H1 (cell line): ENCODE results near the gene AHR.

Experiments used
- CBX8 ChIP-seq: fragments of 300-800, 300-1000 bp; sonication (generic); IDR thresholded peaks from 2 replicates; pipeline ENCODE4 v1.7.1; 2016; ENCODE audit warnings: low read depth, low read length, borderline replicate concordance
- CREB1 ChIP-seq: IDR thresholded peaks from 2 replicates; pipeline ENCODE4 v1.6.1; 2012; ENCODE audit warnings: inconsistent platforms
- CTCF ChIP-seq, 3 experiments: IDR thresholded peaks; 1 replicate in 2 of 3; 2 replicates in 1 of 3; pipeline versions ENCODE4 v1.5.1 to v1.6.1; 2011; ENCODE audit warnings: low read length in 3 of 3, mild to moderate bottlenecking in 3 of 3, inconsistent platforms in 2 of 3, low read depth in 1 of 3, moderate library complexity in 1 of 3; ENCODE audit not compliant: insufficient read depth in 1 of 3; ENCODE audit errors: control extremely low read depth in 1 of 3
- MAX ChIP-seq: IDR thresholded peaks from 2 replicates; pipeline ENCODE4 v1.6.1; 2012; ENCODE audit warnings: inconsistent platforms
- POLR2A ChIP-seq, 2 experiments: IDR thresholded peaks; 1 replicate in 1 of 2; 2 replicates in 1 of 2; pipeline ENCODE4 v1.6.1; 2011; ENCODE audit warnings: low read depth in 2 of 2, low read length in 2 of 2, mild to moderate bottlenecking in 2 of 2; ENCODE audit errors: control extremely low read depth in 1 of 2
- POLR2AphosphoS5 ChIP-seq: IDR thresholded peaks from 2 replicates; pipeline ENCODE4 v1.6.1; 2011; ENCODE audit warnings: low read depth, low read length
- RFX5 ChIP-seq: IDR thresholded peaks from 2 replicates; pipeline ENCODE4 v1.6.1; 2011; ENCODE audit warnings: low read depth, low read length, improper control_type of control experiment, borderline replicate concordance
- YY1 ChIP-seq: IDR thresholded peaks from 2 replicates; pipeline ENCODE4 v1.6.1; 2011; ENCODE audit warnings: low read depth, mild to moderate bottlenecking, low read length

GRCh38 chr7:17342756-17343155 is 44.3 kb downstream of the AHR start:
- TF ChIP-seq CBX8 (no peak), CTCF (IDR thresholded peaks at IDR 0.05; ENCODE audit: control extremely low read depth in 1 of 3, insufficient read depth in 1 of 3, low read depth in 1 of 3, low read length in 3 of 3) (no peak), MAX (no peak), POLR2A (IDR thresholded peaks at IDR 0.05; ENCODE audit: control extremely low read depth in 1 of 2, low read depth in 2 of 2, low read length in 2 of 2) (no peak), CREB1 (no peak), RFX5 (no peak), YY1 (no peak), POLR2AphosphoS5 (no peak)
